ENCODE measurements around the gene DDB1.

DNA sequence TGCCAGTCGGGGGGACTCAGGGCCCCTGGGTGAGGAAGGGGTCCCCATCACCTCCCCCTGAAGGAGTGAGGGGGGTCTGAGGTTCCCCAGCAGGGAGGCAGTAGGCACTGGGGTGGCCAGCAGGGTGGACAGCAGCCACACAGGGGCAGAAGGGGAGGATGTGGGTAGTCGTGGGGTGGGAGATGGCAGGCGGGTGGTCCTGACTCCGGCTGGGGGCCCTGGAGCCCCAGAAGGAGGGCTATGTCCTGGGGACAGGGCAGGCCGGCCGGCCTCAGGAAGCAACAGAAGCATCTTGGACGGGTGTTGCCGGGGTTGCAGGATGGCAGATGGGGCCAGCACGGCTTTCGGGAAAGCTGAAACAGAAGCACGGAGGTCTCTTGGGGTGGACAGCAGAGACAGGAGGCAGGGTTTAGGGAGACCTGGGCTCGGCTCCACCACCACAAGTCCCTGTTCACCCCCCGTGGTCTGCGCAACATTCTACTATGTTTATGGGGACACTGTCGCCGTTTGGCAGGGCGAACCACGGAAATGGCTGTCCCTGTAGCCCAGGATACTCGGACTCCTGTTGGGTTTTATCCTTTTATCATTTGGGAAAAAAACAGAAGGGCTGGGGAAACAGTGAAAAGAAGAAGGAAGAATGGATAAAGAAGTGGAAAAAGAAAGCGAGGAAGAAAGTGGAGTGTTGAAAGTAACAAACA lies 51.9 kb downstream of the DDB1 start:
- TF ChIP-seq CTCF (IDR thresholded peaks at IDR 0.05) (no peak), POLR2A (IDR thresholded peaks at IDR 0.05; ENCODE audit: low read depth) (no peak)

Data from esophagus muscularis mucosa (tissue), 3 donors.